Measurements from ENCODE around the gene GALE.

- TF ChIP-seq, protein P1, sequence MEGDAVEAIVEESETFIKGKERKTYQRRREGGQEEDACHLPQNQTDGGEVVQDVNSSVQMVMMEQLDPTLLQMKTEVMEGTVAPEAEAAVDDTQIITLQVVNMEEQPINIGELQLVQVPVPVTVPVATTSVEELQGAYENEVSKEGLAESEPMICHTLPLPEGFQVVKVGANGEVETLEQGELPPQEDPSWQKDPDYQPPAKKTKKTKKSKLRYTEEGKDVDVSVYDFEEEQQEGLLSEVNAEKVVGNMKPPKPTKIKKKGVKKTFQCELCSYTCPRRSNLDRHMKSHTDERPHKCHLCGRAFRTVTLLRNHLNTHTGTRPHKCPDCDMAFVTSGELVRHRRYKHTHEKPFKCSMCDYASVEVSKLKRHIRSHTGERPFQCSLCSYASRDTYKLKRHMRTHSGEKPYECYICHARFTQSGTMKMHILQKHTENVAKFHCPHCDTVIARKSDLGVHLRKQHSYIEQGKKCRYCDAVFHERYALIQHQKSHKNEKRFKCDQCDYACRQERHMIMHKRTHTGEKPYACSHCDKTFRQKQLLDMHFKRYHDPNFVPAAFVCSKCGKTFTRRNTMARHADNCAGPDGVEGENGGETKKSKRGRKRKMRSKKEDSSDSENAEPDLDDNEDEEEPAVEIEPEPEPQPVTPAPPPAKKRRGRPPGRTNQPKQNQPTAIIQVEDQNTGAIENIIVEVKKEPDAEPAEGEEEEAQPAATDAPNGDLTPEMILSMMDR (IDR thresholded peaks at IDR 0.05): no peak
- TF ChIP-seq EP300 (IDR thresholded peaks at IDR 0.05): no peak
These were observed 4.5 kb upstream of the GALE start for GRCh38 chr1:23805025-23805424.
